Heart left ventricle (tissue), 16 donors: Measurements from ENCODE around the gene UBE2V1. TPM values are rescaled to one million over a fixed set of nuclear protein-coding genes. Genes with fewer than 3 reads are reported as not detected.

Source experiments
- ATAC-seq, 4 donors: fragments of 200-7000 bp; cut with Tn5 transposase; one replicate each; pipeline ENCODE4 v1.9.1; 2020 to 2022; ENCODE audit warnings: moderate library complexity in 4 of 4, mild to moderate bottlenecking in 3 of 4, moderate number of reproducible peaks in 1 of 4
- DNase-seq, 5 donors: peaks; one replicate each; pipeline ENCODE4 v3.0.0-alpha.2; 2020
- H3K27ac ChIP-seq, 12 donors: fragments of 200-600 bp; sonication (generic) in 4 of 12; one replicate each; pipeline versions ENCODE4 v1.5.0 to v1.8.0; 2016 to 2022; ENCODE audit warnings: mild to moderate bottlenecking in 2 of 12
- H3K27me3 ChIP-seq, 9 donors: fragments of 200-600 bp; sonication (generic) in 2 of 9; one replicate each; pipeline versions ENCODE4 v1.5.1 to v1.8.0; 2016 to 2022; ENCODE audit warnings: mild to moderate bottlenecking in 3 of 9
- H3K36me3 ChIP-seq, 9 donors: fragments of 200-600 bp; sonication (generic) in 2 of 9; one replicate each; pipeline versions ENCODE4 v1.5.0 to v1.8.0; 2018 to 2022; ENCODE audit warnings: mild to moderate bottlenecking in 2 of 9
- H3K4me1 ChIP-seq, 12 donors: fragments of 200-600 bp; sonication (generic) in 4 of 12; one replicate each; pipeline versions ENCODE4 v1.5.0 to v1.8.0; 2016 to 2022; ENCODE audit warnings: mild to moderate bottlenecking in 3 of 12
- H3K4me3 ChIP-seq, 12 donors: fragments of 200-600 bp; sonication (generic) in 4 of 12; one replicate each; pipeline versions ENCODE4 v1.5.0 to v1.8.0; 2017 to 2022; ENCODE audit warnings: mild to moderate bottlenecking in 9 of 12, moderate library complexity in 4 of 12
- H3K9me3 ChIP-seq, 12 donors: fragments of 200-600 bp; sonication (generic) in 4 of 12; one replicate each; pipeline versions ENCODE4 v1.5.0 to v1.8.0; 2016 to 2022; ENCODE audit warnings: mild to moderate bottlenecking in 1 of 12
- CTCF ChIP-seq, 12 donors: fragments of 200-600 bp; sonication (generic) in 4 of 12; IDR thresholded peaks; one replicate each; pipeline versions ENCODE4 v1.5.0 to v1.8.0; 2018 to 2022; ENCODE audit warnings: antibody characterized with exemption in 12 of 12, mild to moderate bottlenecking in 5 of 12
- POLR2A ChIP-seq, 2 donors: fragments of 450-650 bp; IDR thresholded peaks; one replicate each; pipeline ENCODE4 v1.6.1; 2017; ENCODE audit warnings: antibody characterized with exemption in 2 of 2, mild to moderate bottlenecking in 2 of 2, moderate library complexity in 2 of 2
- WGBS, 4 donors: extraction: QIAGEN DNeasy Blood & Tissue Kit in 2 of 4; methylation state at CpG; one replicate each; pipeline versions ENCODE4 v1.1.5 to v1.1.7; 2013 to 2018; 5-methylcytosine and 5-hydroxymethylcytosine counted together
- intact Hi-C, 10 donors: fragments of 100-400 bp; cut with DNase I; formaldehyde crosslinking; loops; one replicate each; pipeline versions ENCODE4 v1.11.1 to v1.14.2; 2022
- polyA plus RNA-seq, 2 donors: library from polyadenylated mRNA; stranded (reverse); fragments of 200-250 nt; gene quantifications; one replicate each; pipeline ENCODE4 v1.2.3, GENCODE V29; 2013
- total RNA-seq, 9 donors: library from RNA; depleted of rRNA in 2 of 9; stranded (reverse); fragments of >200 nt in 2 of 9; fragmentation: NEBNext Ultra II Directional in 3 of 9; extraction: Animal tissue kit (Norgen Biotek cat#: 25700) in 3 of 9; gene quantifications; one replicate each; pipeline versions ENCODE4 v1.1.0 to v1.2.4, GENCODE V29; 2016 to 2023
- donor health status: ischemic (EF 13 %, LVEDD 7.1; RV severe dilation, severe dysfunction).
- donor health status: healthy with polysubstance abuse.
- donor health status: DM: no; HTN: yes; CAD: no.
- donor health status: DM: no; HTN: no; CAD: no.
- donor health status: ischemic (EF 25% LVEDD 6.9; RV normal size, moderate dysfunction).
- donor health status: ischemic (EF 25% LVEDD 5.7; RV mildly dilated, moderate dysfunction).
- donor health status: healthy.
- donor health status: DM: yes; HTN: yes; CAD: no.
- donor health status: ischemic (EF 35%, LVEDD 5.7; RV mildly dilated, moderate dysfunction).
- donor health status: nonischemic (EF 11% LVEDD 7.7; RV severe dilation, severe dysfunction).
- donor health status: DM: yes; HTN: yes; CAD: no.
- donor health status: PGD.
- donor health status: ischemic (EF 29% LVEDD 5.4; RV normal size, mild dysfunction).
- donor health status: nonischemic (EF 23%, LVEDD 6.1; RV moderate dilation, normal function).

The UBE2V1 gene
- total and polyA plus RNA-seq, 11 donors: 54.2 to 105 (median 78.5) TPM

GRCh38 chr20:50127587-50128519 is 14.9 kb upstream of the UBE2V1 start:
- Histone ChIP-seq H3K4me3 (no peak overlapping the region), H3K36me3 (peaks cover 0 to 96% (median 65%) of the 10 kb centered on the region in 9 donors), H3K27ac (no peak overlapping the region), H3K27me3 (no peaks in the 10 kb centered on the region), H3K4me1 (peaks cover 0 to 22% (median 10%) of the 10 kb centered on the region in 12 donors), H3K9me3 (no peaks in the 10 kb centered on the region)
- ATAC-seq: no peak
- no peak for DNase-seq
- intact Hi-C loops: loop anchor here in 1 of 10 donors (5.0 kb wide), 1 partner anchor 339 kb away; no protein-coding TSS in a partner anchor
- WGBS, 4 donors: 94 to 96% (median 95%) methylated on average over 19 to 28 of the region's 28 CpGs
- no peak for TF ChIP-seq POLR2A (IDR thresholded peaks at IDR 0.05)
- TF ChIP-seq CTCF (IDR thresholded peaks at IDR 0.05): no peak

GRCh38 chr20:50126662-50127061 is 13.7 kb upstream of the UBE2V1 start:
- 79 to 86% (median 81%) methylated on average over 4 of the region's 4 CpGs for WGBS, 4 donors
- Histone ChIP-seq H3K27me3 (no peaks in the 10 kb centered on the region), H3K4me3 (no peak overlapping the region), H3K9me3 (no peaks in the 10 kb centered on the region), H3K36me3 (peaks cover 0 to 84% (median 65%) of the 10 kb centered on the region in 9 donors), H3K4me1 (peaks cover 0 to 16% (median 9%) of the 10 kb centered on the region in 12 donors), H3K27ac (peak overlapping the region in 3 of 12 donors; percentile 18 to 62 (median 47))
- DNase-seq: no peak
- peak in 1 of 4 donors; percentile 14 for ATAC-seq
- no peak for TF ChIP-seq CTCF (IDR thresholded peaks at IDR 0.05)
- intact Hi-C loops: loop anchor here in 1 of 10 donors (5.0 kb wide), 1 partner anchor 341 kb away; no protein-coding TSS in a partner anchor

GRCh38 chr20:50125279-50125678 is 12.3 kb upstream of the UBE2V1 start:
- Histone ChIP-seq H3K4me1 (peaks cover 0 to 11% (median 6%) of the 10 kb centered on the region in 12 donors), H3K9me3 (no peaks in the 10 kb centered on the region), H3K4me3 (no peak overlapping the region), H3K27ac (peak overlapping the region in 1 of 12 donors; percentile 9), H3K27me3 (no peaks in the 10 kb centered on the region), H3K36me3 (peaks cover 0 to 74% (median 60%) of the 10 kb centered on the region in 9 donors)
- WGBS, 4 donors: 98 to 100% (median 98%) methylated on average over 3 of the region's 3 CpGs
- intact Hi-C loops: loop anchor here in 1 of 10 donors (5.0 kb wide), 1 partner anchor 342 kb away; no protein-coding TSS in a partner anchor
- DNase-seq: no peak
- no peak for ATAC-seq
- no peak for TF ChIP-seq CTCF (IDR thresholded peaks at IDR 0.05)
- TF ChIP-seq POLR2A (IDR thresholded peaks at IDR 0.05): no peak

GRCh38 chr20:50124496-50124895 is 11.5 kb upstream of the UBE2V1 start:
- 93 to 96% (median 95%) methylated on average over 8 to 9 of the region's 9 CpGs for WGBS, 4 donors
- Histone ChIP-seq H3K27me3 (no peaks in the 10 kb centered on the region), H3K27ac (no peak overlapping the region), H3K4me3 (no peak overlapping the region), H3K9me3 (no peaks in the 10 kb centered on the region), H3K36me3 (peaks cover 0 to 66% (median 60%) of the 10 kb centered on the region in 9 donors), H3K4me1 (peaks cover 0 to 9% (median 5%) of the 10 kb centered on the region in 12 donors)
- intact Hi-C loops: loop anchor here in 1 of 10 donors (5.0 kb wide), 1 partner anchor 43 kb away; no protein-coding TSS in a partner anchor
- TF ChIP-seq CTCF (IDR thresholded peaks at IDR 0.05): no peak
- no peak for TF ChIP-seq POLR2A (IDR thresholded peaks at IDR 0.05)
- no peak for DNase-seq
- ATAC-seq: no peak
